ENCODE data around the gene GPR15LG.

Gene GPR15LG

GRCh38 chr10:84196083-84196482 lies 22.5 kb downstream of the GPR15LG start (continued):
- TF ChIP-seq, protein P1, sequence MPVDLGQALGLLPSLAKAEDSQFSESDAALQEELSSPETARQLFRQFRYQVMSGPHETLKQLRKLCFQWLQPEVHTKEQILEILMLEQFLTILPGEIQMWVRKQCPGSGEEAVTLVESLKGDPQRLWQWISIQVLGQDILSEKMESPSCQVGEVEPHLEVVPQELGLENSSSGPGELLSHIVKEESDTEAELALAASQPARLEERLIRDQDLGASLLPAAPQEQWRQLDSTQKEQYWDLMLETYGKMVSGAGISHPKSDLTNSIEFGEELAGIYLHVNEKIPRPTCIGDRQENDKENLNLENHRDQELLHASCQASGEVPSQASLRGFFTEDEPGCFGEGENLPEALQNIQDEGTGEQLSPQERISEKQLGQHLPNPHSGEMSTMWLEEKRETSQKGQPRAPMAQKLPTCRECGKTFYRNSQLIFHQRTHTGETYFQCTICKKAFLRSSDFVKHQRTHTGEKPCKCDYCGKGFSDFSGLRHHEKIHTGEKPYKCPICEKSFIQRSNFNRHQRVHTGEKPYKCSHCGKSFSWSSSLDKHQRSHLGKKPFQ (tag by site-specific recombination; IDR thresholded peaks at IDR 0.05): no peak
- TF ChIP-seq, protein P2, sequence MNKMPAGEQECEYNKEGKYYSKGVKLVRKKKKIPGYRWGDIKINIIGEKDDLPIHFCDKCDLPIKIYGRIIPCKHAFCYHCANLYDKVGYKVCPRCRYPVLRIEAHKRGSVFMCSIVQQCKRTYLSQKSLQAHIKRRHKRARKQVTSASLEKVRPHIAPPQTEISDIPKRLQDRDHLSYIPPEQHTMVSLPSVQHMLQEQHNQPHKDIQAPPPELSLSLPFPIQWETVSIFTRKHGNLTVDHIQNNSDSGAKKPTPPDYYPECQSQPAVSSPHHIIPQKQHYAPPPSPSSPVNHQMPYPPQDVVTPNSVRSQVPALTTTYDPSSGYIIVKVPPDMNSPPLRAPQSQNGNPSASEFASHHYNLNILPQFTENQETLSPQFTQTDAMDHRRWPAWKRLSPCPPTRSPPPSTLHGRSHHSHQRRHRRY (tag by site-specific recombination; IDR thresholded peaks at IDR 0.05): no peak
- TF ChIP-seq ZNF202 (tag by site-specific recombination; IDR thresholded peaks at IDR 0.05; ENCODE audit: borderline replicate concordance) (no peak), RBAK (tag by site-specific recombination; IDR thresholded peaks at IDR 0.05) (no peak), ATF2 (tag by site-specific recombination; IDR thresholded peaks at IDR 0.05; ENCODE audit: low read depth) (no peak), SP7 (tag by site-specific recombination; IDR thresholded peaks at IDR 0.05) (peak; percentile 40; the same call in 1 of the 2 replicates), ZNF561 (tag by site-specific recombination; IDR thresholded peaks at IDR 0.05; ENCODE audit: borderline replicate concordance) (no peak), ZNF248 (tag by site-specific recombination; IDR thresholded peaks at IDR 0.05) (no peak), ZEB2 (tag by site-specific recombination; IDR thresholded peaks at IDR 0.05) (no peak), ZNF558 (tag by site-specific recombination; IDR thresholded peaks at IDR 0.05) (no peak), ZNF664 (tag by site-specific recombination; IDR thresholded peaks at IDR 0.05) (no peak), ZBTB26 (tag by site-specific recombination; optimal IDR thresholded peaks at IDR 0.05) (no peak), ZNF600 (tag by site-specific recombination; IDR thresholded peaks at IDR 0.05) (peak; percentile 91), REPIN1 (tag by site-specific recombination; IDR thresholded peaks at IDR 0.05; ENCODE audit: low read depth) (no peak), ZNF548 (tag by site-specific recombination; IDR thresholded peaks at IDR 0.05) (no peak), ZNF2 (tag by site-specific recombination; IDR thresholded peaks at IDR 0.05) (no peak), HOXA7 (CRISPR knock-in tag; IDR thresholded peaks at IDR 0.05; ENCODE audit: borderline replicate concordance) (no peak), ZNF501 (tag by site-specific recombination; IDR thresholded peaks at IDR 0.05) (no peak), ZFP69B (tag by site-specific recombination; IDR thresholded peaks at IDR 0.05) (no peak), ZFHX2 (tag by site-specific recombination; conservative IDR thresholded peaks at IDR 0.05) (no peak), TCF7L2 (IDR thresholded peaks at IDR 0.05; ENCODE audit: borderline replicate concordance, low read depth, low read length) (no peak), ZNF48 (tag by site-specific recombination; IDR thresholded peaks at IDR 0.05) (no peak), ZNF629 (tag by site-specific recombination; IDR thresholded peaks at IDR 0.05) (no peak), GFI1B (tag by site-specific recombination; IDR thresholded peaks at IDR 0.05) (no peak), ZNF514 (tag by site-specific recombination; IDR thresholded peaks at IDR 0.05) (no peak), ZNF580 (tag by site-specific recombination; IDR thresholded peaks at IDR 0.05) (no peak), ZNF341 (tag by site-specific recombination; IDR thresholded peaks at IDR 0.05; ENCODE audit: low read depth) (no peak), ZBTB48 (tag by site-specific recombination; IDR thresholded peaks at IDR 0.05) (no peak), ZNF707 (tag by site-specific recombination; IDR thresholded peaks at IDR 0.05) (no peak)
- TF ChIP-seq, protein P3, sequence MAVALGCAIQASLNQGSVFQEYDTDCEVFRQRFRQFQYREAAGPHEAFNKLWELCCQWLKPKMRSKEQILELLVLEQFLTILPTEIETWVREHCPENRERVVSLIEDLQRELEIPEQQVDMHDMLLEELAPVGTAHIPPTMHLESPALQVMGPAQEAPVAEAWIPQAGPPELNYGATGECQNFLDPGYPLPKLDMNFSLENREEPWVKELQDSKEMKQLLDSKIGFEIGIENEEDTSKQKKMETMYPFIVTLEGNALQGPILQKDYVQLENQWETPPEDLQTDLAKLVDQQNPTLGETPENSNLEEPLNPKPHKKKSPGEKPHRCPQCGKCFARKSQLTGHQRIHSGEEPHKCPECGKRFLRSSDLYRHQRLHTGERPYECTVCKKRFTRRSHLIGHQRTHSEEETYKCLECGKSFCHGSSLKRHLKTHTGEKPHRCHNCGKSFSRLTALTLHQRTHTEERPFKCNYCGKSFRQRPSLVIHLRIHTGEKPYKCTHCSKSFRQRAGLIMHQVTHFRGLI (tag by site-specific recombination; IDR thresholded peaks at IDR 0.05): peak; percentile 69; the same call in 1 of the 2 replicates
- TF ChIP-seq, protein P4, sequence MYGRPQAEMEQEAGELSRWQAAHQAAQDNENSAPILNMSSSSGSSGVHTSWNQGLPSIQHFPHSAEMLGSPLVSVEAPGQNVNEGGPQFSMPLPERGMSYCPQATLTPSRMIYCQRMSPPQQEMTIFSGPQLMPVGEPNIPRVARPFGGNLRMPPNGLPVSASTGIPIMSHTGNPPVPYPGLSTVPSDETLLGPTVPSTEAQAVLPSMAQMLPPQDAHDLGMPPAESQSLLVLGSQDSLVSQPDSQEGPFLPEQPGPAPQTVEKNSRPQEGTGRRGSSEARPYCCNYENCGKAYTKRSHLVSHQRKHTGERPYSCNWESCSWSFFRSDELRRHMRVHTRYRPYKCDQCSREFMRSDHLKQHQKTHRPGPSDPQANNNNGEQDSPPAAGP (tag by site-specific recombination; IDR thresholded peaks at IDR 0.05): peak; percentile 73; the same call in 1 of the 2 replicates
- TF ChIP-seq, protein P5, sequence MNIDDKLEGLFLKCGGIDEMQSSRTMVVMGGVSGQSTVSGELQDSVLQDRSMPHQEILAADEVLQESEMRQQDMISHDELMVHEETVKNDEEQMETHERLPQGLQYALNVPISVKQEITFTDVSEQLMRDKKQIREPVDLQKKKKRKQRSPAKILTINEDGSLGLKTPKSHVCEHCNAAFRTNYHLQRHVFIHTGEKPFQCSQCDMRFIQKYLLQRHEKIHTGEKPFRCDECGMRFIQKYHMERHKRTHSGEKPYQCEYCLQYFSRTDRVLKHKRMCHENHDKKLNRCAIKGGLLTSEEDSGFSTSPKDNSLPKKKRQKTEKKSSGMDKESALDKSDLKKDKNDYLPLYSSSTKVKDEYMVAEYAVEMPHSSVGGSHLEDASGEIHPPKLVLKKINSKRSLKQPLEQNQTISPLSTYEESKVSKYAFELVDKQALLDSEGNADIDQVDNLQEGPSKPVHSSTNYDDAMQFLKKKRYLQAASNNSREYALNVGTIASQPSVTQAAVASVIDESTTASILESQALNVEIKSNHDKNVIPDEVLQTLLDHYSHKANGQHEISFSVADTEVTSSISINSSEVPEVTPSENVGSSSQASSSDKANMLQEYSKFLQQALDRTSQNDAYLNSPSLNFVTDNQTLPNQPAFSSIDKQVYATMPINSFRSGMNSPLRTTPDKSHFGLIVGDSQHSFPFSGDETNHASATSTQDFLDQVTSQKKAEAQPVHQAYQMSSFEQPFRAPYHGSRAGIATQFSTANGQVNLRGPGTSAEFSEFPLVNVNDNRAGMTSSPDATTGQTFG (tag by site-specific recombination; IDR thresholded peaks at IDR 0.05; ENCODE audit: borderline replicate concordance): no peak

Measured in HEK293 (cell line).